C4-2B (cell line): ENCODE measurements around the gene PRKG1.

Experiments used
- CTCF ChIP-seq: fragments of 450-650 bp; conservative IDR thresholded peaks from 2 replicates; pipeline ENCODE4 v1.5.1; 2017; ENCODE audit warnings: mild to moderate bottlenecking
- ZFX ChIP-seq: fragments of 450-650 bp; IDR thresholded peaks from 2 replicates; pipeline ENCODE4 v1.6.1; 2017

- no peak for TF ChIP-seq CTCF
- TF ChIP-seq ZFX, result no peak
Measured at GRCh38 chr10:51117053-51117660, 42.9 kb downstream of the PRKG1 start.
